Stimulated activated CD4-positive, alpha-beta T cell treated with anti-CD3 and anti-CD28 coated beads, Interleukin-2, amount 100 ng/mL, for 48 hours (primary cell): ENCODE results near the gene WBP2NL.
A peak's percentile ranks its signal among the peaks of the same experiment; 100 is the strongest.
"Not testable (repeated sequence)": the region's sequence is repeated elsewhere in the genome, so short reads cannot be mapped to it uniquely, and the experiment has no call there.

Experiments used
- DNase-seq, 2 donors: peaks; one replicate each; pipeline ENCODE4 v3.0.0-alpha.2; 2020

WBP2NL gene, protein sequence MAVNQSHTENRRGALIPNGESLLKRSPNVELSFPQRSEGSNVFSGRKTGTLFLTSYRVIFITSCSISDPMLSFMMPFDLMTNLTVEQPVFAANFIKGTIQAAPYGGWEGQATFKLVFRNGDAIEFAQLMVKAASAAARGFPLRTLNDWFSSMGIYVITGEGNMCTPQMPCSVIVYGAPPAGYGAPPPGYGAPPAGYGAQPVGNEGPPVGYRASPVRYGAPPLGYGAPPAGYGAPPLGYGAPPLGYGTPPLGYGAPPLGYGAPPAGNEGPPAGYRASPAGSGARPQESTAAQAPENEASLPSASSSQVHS

DNA sequence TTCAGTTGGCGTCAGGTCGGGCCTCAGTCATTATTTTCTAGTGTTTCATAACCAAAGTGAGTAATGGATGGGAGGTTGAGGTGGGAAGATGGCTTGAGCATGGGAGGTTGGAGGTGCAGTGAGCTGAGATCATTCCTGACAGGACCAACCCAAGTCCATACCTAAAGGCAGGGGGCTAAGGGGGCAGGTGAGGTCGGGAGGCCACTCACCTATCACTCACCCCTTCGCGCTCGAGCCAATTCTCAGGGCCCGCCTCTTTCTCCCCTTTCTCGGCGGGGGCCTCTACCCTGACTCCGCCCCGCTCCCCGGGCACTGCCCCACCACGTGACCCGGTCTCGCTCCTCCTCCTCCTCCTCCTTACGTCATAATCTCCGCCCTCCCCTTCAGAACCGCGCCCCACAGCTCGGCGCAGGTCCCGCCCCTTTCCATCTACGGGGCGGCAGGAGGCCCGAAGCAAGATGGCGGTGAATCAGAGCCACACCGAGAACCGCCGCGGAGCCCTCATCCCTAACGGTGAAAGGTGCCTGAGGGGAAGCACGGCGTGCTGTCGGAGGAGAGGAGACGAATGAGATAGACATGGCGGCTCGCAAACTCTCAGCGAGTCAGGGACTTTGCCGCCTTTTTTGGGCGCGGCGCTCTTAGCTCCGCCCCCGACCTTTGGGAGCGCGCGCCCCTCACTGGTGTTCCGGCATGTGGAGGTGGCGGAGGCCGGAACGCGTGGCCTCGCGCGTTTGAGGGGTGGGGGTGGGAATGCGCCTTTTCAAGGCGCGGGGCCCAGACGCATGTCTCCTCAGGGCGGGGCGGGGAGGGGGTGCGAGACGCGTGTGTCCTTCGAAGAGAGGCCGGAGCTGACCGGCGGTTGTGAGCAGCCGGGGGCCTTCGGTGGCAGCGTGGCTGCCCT lies at the start of gene WBP2NL:
Gene WBP2NL (plus strand): TSS at position 428 of the 901 bp plus-strand sequence. CDS start 31 bp downstream, at position 459.
- peak; percentile 75 to 83 for DNase-seq

DNA sequence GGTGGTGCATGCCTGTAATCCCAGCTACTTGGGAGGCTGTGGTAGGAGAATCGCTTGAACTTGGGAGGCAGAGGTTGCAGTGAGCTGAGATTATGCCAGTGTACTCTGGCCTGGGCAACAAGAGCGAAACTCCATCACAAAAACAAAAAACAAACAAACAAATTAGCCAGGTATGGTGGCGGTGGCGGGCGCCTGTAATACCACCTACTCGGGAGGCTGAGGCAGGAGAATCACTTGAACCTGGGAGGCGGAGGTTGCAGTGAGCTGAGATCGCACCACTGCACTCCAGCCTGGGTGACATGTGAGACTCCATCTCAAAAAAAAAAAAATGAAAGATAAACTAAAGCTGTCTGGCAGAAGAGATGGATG lies 49.7 kb upstream of the WBP2NL start:
- DNase-seq, result not testable (repeated sequence)

DNA sequence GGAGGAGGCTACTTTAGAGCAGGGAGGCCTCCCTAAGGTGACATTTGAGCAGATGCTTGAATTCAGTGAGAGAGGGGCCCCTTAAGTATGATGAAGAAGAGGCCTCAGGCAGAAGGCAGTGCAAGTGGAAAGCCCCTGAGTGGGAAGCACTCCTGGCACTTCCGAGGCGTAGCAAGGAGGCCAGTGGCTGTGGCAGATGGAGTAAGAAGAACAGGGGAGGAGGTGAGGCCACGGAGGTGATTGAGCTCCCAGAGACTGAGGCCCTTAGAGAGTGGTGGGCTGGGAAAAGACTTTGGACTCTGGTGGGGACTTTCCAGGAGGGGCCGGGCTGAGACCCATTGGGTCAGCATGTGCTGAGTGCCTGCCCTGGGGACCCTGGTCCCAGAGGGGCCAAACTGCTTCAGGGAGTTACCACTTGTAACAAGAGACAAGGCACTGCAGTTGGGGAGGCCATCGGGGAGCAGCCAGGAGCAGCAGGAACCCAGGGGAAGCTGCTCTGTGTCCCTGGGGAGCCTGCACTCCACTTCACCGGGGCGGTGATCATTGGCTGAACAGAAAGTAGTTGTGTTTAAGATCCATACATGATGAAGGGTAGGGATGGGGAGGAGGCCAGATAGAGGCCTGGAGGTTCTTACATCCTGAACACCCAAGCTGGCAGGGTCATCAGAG lies 49.2 kb upstream of the WBP2NL start:
- DNase-seq, result no peak

DNA sequence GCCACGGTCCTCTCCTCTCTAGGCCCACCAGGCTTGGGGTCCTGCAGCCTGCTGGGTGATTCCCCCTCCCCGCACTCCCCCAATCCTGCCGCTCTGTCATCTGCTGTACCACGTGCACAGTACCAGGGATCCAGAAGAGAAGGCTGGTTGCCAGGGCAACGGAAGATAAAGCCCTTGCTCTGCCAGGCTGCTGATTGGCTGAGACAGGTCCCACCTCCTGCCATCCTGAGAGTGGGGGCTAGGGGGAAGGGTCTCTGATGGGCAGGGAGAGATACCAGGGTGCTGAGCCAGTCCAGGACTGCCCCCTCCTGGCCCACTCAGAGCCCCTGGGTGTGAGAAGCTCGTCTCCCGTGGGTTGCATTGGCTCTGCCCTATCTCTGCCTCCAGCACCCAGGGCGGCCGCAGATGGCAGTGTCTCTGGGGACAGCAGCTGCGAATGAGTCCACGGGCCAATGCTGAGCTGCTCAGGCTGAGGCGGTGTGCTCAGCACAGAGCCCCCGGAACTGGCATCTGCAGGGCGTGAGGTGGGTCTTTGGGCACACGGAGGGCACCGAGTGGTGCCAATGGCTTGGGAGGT lies 46.6 kb upstream of the WBP2NL start, which contains the start of gene SMIM45:
Gene SMIM45 (plus strand): TSS at position 253 of the 577 bp plus-strand sequence.
- no peak for DNase-seq

DNA sequence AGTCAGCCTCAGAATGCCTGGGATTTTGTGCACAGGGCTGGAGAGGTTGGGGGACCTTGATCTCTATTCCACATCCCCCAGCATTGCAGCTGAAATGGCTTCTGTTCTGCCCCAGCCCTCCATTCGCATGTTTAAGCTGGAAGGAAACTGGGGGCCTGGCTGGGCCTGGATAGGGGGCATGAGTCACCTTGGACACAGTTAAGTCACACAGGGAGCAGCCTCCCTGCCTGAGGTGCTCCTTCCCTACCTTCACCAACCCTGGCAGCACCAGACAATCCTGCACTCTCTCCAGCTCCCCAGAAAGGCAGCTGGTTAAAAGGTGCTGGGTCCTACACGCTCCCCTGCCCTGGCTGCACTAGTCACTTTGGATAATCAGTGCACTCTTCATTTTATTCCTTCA lies 45.9 kb upstream of the WBP2NL start:
- DNase-seq, result no peak

DNA sequence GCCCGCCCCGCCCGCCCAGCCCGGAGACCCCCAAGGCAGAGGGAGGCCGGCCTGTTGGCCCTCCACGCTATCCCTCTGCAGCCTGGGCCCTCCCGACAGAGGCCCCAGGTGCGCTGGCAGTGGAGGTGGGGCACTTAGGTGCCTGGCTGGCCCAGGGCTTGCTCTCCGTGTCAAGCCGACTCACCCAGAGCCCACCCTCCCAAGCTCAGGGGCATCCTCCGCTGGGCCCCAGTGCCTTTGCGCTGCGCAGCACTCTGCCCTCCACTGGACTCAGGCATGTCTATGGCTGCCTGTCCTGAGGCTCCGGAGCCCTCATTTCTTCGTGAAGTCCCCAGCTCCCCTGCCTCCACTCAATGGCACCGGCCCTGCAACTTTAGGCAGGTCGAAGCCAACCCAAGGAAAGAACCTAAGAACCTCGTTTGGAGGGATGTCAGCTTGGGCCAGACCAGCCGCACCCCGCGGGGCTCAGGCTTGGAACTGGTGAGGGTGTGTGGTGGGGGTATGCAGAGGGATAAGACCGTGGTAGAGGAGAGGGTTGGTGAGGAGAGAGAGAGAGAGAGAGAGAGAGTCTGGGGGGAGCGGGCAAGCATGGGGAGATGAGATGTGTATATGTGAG lies 40.5 kb upstream of the WBP2NL start:
- no peak for DNase-seq

DNA sequence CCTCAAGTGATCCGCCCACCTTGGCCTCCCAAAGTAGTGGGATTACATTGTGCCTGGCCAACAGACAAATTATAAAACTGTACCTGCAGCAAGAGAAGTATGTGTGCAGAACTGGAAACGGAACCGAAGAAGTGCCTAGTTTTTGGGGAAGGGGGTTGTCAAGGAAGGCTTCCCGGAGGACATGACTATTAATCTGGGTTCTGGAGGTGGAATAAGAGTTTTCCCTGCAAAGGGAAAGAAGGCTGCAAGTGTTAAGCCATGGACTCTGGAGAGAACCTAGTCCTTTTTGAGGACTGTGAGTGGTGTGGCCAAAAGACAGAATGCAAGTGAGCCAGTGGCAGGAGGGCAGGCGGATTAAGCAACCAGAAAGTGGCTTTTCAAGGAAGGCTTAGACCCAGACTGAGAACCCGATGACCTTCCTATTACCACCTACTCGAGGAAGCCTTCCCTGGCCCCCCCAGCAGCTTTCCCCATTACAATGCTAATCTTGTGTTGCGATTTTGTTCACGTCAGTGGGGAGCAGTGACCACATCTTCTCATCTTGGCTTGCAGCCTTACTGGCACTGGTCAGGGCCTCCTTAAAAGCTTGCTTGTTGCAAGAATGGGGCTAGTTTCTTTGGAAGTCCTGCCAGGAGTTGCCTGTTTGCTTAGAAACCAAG lies 35.0 kb upstream of the WBP2NL start:
- no peak for DNase-seq

DNA sequence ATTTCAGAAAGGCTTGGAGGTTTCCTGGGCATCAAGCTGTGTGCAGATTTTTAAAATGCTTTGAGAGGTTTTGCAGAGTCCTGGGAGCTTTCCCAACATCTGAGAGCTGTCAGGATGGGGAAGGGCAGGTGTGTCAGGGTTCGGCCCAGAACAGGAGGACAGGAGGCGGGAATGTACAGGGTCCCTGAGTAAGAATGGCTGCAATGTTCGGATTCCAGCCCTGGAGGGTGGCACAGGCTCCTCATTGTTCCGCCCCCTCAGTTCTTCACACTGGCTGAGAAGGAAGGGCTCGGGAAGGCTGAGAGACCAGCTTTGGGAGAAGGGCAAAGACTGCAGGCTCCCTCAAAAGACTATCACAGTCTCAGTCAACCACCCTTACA lies 34.5 kb upstream of the WBP2NL start:
- no peak for DNase-seq

DNA sequence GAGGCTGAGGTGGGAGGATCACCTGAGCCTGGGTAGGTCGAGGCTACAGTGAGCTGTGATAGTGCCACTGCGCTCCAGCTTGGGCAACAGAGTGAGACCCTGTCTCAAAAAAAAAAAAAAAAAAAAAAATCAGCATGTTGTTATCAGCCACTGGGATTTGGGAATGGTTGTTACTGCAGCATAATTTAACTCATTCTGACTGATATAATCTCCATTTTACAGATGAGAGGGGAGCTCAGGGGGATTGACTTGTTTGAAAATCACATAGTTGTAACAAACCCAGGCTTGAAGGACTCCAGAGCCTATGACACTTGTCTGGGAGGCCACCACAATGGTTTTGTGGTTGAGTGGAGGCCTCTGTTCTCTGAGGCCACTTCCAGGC lies 32.4 kb upstream of the WBP2NL start:
- no peak for DNase-seq

DNA sequence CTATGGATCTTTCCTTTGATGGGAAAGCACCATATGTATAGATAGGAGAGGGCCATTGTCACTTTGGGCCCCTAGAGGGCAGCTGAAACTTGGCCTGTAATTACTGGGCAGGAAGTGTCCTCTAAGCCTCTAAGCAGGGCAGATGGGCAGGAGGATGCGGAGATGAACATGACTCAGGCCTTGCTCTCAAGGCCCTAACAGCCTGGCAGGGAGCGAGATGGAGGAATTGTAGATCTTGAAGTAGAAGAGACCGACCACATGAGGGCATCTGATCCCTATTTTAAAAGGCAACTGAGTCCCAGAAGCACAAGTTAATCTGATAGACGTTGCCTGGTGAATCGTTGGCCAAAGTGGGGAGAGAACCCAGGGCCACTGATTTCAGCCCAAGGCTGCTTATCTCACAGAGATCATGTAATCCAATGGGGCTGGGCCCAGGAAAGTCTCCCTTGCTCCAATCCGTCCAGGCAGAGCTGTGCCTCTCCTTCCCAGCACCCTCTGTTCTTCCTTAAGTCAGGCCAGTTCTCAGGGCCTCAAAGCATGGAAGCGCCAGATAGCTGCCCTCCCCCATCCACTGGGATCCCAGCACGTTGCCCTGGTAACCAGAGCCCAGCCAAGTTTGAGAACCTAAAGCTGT lies 31.9 kb upstream of the WBP2NL start:
- no peak for DNase-seq

DNA sequence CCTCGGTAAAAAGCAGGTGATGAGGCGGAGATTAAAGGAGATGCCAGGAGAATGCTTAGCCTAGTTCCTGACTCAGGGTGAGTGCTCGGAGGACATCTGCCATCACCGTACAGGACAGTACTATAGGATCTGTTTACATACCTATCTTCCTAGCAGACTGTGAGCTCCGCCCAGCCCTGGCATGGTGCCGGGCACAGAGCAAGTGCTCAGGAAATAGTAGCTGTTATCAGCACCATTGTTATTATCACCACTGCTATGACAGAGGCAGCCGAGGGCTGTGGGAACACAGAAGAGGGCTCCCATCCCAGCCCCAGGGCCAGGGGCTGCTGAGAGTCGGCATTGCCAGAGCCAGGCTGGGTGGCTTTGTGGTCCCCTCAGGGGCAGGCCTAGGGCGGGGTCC lies 30.0 kb upstream of the WBP2NL start:
- no peak for DNase-seq

DNA sequence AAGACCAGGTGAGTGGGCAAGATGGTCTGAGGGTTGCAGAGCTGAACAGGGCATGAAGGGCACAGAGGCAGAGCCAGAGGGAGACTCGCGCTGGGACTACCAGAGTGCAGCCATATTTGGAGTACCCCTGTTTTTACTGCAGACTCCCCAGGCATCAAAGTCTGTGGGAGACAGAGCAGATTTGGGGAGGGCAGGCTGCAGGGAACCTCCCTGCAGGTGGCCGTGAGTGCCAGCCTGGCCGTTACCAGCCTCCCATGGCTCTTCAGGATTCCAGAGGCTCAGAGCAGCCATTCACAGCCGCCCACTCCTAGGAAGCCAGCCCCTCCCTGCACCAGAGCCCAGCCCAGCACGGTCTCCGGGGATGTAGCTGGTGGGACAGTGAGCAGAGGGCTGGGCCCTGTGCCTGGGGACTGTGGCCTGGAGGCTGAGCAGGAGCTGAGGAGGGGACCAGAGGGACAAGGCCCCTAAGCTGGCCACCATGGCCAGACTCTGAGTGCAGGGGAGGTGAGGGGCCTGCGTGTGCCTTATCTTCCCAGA lies 29.4 kb upstream of the WBP2NL start, which contains the start of gene SEPTIN3:
Gene SEPTIN3 (plus strand): TSS at position 334 of the 537 bp plus-strand sequence. CDS start 2,050 bp downstream, outside the sequence.
- DNase-seq, result no peak

DNA sequence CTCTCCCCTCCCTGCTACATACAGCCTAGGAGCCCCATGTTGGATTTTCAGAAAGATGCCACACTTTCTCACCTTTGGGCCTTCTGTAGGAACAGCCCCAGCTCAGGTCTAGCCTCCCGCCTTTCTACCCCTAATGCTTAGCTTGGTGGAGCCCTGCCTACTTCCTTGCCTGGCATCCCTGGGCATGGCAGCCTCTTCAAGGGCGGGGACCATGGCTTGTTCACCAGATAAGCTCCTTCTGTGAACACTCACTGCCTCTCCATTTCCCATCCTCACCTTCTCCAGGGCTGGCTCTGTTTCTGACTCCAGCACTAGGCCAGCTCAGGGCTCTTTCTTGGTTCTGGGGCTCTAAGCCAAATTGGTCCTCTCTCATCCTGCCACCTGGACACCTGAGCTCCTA lies 28.0 kb upstream of the WBP2NL start:
- DNase-seq, result no peak

DNA sequence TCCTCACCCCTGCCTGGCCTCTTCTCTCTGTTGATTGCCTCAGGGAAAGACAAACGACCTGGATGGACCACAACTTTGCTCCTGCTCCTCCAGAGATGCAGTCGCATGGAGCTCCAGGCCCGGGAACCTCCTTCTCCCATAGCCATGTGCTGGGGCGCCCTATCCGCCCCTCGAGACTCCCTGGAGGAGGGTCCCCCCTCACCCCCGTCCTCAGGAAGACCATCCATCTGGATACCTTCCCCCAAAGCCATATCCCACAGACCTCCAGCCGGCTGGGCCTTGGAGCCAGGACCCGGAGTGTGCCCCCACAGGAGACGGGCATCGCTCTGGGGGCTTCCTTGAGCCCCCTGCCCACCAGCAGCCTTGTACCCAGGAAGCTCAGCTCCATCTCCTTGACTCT lies 27.2 kb upstream of the WBP2NL start:
- DNase-seq, result no peak

DNA sequence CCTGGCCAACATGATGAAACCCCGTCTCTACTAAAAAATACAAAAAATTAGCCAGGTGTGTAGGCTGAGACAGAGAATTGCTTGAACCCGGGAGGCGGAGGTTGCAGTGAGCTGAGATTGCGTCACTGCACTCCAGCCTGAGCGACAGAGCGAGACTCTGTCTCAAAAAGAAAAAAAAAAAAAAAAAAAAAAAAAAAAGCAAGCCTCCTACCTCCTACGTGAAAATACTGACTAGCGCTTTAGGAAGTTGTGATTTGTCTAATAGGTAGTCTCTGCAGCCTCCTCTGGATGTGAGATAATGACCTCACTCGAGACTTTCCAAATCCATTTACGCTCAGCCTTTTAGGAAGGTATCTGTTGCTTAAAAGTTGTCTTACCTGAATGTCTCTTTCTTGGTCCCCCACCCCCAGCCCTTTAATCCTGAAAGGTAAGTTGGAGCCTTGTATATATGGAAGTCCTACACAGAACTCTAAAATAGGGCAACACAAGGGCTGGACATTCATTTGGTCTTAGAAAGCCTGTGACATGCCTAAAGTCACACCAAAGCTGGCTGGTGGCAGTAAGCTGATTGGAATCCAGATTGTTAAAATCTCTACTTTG lies 23.8 kb upstream of the WBP2NL start:
- no peak for DNase-seq

DNA sequence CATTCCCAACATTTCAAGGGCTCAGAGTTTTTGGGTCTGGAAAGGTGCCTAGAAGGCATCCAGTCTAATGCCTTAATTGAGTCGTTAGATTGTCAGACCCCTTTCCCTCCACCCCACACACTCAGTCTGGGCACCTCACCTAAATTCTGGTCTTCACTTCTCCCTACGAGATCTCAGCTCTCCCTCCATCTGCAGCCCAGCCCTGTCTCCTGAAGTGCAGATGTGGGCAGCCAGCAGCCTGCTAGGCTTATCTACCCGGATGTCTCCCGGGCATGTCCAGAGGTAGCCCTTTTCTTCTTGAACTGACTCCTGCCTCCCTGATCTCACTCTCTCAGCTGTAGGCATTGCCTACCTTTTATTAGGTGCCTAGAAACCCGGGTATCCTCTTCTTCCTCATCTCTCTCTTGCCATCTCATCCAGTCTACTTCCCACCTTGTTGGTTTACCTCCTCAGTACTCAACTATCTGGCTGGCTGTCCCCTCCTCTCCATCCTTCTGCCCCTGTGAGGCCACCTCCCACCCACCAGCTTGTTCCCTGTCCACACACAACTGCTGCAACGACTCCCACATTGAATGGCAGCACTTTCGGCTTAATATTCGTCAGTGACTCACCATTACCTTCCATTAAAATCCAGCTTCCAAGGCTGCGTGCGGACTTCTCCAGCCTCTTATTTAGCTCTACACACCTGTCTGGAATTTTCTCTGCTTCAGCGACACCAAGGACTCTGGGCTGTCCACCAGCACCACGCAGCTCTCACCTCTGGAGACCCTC lies 23.1 kb upstream of the WBP2NL start:
- no peak for DNase-seq

DNA sequence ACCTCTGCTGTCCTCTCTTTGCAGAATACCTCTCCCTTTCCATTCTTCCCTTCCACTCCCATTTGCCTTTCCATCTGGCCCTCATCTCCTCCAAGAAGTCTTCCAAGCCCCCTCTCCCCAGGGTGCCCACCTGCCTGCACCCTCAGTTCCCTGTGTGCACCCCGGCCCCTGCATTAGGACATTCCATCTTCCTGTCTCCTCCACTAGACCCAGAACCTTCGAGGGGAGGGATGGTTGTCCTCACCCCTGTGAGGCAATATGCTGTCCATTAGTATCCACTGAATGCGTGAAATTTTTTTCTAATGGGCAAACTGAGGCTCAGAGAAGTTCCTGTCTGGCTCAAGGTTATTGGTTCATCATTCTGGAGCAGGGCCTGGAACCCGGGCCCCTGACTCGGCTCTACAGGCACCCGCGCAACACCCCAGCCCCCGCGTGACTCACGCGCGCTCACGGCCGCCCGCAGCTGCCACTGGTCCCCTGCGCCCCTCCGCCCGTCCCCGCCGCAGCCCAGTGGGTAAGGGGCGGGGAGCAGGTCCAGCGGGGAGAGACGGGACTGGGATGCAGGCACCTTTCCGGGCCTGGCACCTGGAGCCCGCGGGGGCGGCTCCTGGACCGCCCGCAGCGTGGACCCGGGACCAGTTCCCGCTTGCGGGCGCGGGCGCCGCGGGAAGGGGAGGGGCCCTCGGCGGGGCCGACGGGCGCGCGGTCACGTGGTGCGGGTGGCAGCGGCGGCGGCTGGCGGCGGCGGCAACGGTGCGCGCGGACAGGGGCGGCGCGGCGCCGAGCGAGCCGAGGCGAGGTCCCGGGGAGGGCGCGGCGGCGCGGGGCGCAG lies 22.3 kb upstream of the WBP2NL start:
- peak; percentile 36 to 44 for DNase-seq

DNA sequence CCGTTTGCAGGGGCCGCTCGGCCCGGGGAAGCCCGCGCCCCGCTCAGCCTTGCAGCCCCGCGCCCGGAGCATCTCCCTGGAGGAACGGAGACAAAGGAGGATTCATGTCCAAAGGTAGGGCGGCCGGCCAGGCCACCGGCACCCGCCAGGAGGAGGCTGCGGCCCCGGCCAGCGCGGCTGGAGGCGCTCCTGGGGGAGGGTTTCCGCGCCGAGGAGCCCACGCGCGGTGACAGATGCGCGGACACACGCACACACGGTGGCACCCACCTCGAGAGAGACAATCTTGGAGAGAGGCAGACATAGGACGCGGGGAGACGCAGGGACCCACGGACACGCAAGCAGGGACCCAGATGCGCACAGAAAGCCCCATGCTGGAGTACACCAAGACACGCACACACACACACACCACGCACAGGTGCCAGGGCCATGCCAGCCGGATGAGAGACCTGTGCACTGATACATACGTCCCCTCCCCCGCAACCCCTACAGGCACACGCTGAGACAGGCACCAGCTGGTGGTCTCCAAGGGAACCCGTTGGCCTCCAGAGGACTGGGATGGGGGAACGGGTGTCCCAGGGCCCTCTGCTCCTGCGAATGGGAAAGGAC lies 21.5 kb upstream of the WBP2NL start:
- no peak for DNase-seq

DNA sequence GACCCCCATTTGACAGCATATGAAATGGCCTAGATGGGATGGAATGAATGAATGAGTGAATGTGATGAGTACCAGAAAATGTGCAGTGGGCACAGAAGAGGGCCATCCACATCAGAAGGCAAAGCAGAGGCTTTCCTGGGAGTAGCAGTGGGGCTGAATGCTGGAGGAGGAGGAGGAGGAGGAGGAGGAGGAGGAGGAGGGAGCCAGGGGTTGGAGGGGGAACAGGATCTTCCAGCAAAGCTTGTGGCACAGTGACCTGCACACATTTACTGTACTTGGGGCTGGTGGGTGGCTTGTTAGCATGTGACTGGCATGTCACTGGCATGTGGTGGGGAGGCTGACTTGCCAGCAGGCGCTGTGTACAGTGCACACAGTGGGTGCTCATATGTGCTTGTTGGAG lies 19.9 kb upstream of the WBP2NL start:
- DNase-seq, result no peak
